Nephron progenitor cell (in vitro differentiated cells): ENCODE measurements around the gene MAGEB3.

Experiments
- DNase-seq: peaks from one replicate; pipeline ENCODE4 v3.0.0; 2021
- H3K27ac Mint-ChIP-seq: 2 replicates; pipeline ENCODE4 v1.8.0; 2021; ENCODE audit warnings: mild to moderate bottlenecking, moderate library complexity, mixed read lengths
- H3K27me3 Mint-ChIP-seq: 2 replicates; pipeline ENCODE4 v1.8.0; 2021; ENCODE audit warnings: mild to moderate bottlenecking, low read depth, mixed read lengths; ENCODE audit not compliant: poor library complexity
- H3K36me3 Mint-ChIP-seq: 2 replicates; pipeline ENCODE4 v1.8.0; 2021; ENCODE audit warnings: low read depth, mixed read lengths
- H3K4me1 Mint-ChIP-seq: 2 replicates; pipeline ENCODE4 v1.8.0; 2021; ENCODE audit warnings: mixed read lengths
- H3K4me3 Mint-ChIP-seq: 2 replicates; pipeline ENCODE4 v1.8.0; 2021; ENCODE audit warnings: mild to moderate bottlenecking, moderate library complexity, mixed read lengths
- H3K9me3 Mint-ChIP-seq: 2 replicates; pipeline ENCODE4 v1.8.0; 2021; ENCODE audit warnings: mild to moderate bottlenecking, moderate library complexity, mixed read lengths
- CTCF ChIP-seq: fragments of 200-600 bp; sonication (generic); IDR thresholded peaks from 2 replicates; pipeline ENCODE4 v1.5.0; 2021; ENCODE audit warnings: antibody characterized with exemption

The MAGEB3 gene

GRCh38 chrX:30259927-30260326 is 29.5 kb downstream of the MAGEB3 start:
- DNase-seq, result no peak
- Mint-ChIP-seq H3K27ac (no peak overlapping the region), H3K4me1 (no peaks in the 10 kb centered on the region), H3K9me3 (peaks cover 17% of the 10 kb centered on the region), H3K27me3 (no peaks in the 10 kb centered on the region), H3K4me3 (no peak overlapping the region), H3K36me3 (no peaks in the 10 kb centered on the region)
- no peak for TF ChIP-seq CTCF

GRCh38 chrX:30261012-30261411 is 30.6 kb downstream of the MAGEB3 start:
- H3K36me3 Mint-ChIP-seq, result no peaks in the 10 kb centered on the region
- DNase-seq, result no peak

GRCh38 chrX:30262763-30263162 is 32.3 kb downstream of the MAGEB3 start:
- H3K4me3 Mint-ChIP-seq, result no peak overlapping the region
- no peaks in the 10 kb centered on the region for H3K9me3 Mint-ChIP-seq
- H3K36me3 Mint-ChIP-seq, result no peaks in the 10 kb centered on the region
- H3K4me1 Mint-ChIP-seq, result no peaks in the 10 kb centered on the region
- H3K27me3 Mint-ChIP-seq, result no peaks in the 10 kb centered on the region
- no peak for DNase-seq
- TF ChIP-seq CTCF, result no peak
- no peak overlapping the region for H3K27ac Mint-ChIP-seq

More at GRCh38 chrX:30261012-30261411, 30.6 kb downstream of the MAGEB3 start:
- Mint-ChIP-seq H3K27me3 (no peaks in the 10 kb centered on the region), H3K4me1 (no peaks in the 10 kb centered on the region), H3K4me3 (no peak overlapping the region), H3K9me3 (peaks cover 8% of the 10 kb centered on the region), H3K27ac (no peak overlapping the region)
- no peak for TF ChIP-seq CTCF

- Mint-ChIP-seq H3K4me3 (no peak overlapping the region), H3K36me3 (no peaks in the 10 kb centered on the region), H3K27me3 (no peaks in the 10 kb centered on the region), H3K27ac (no peak overlapping the region), H3K4me1 (no peaks in the 10 kb centered on the region), H3K9me3 (peaks cover 7% of the 10 kb centered on the region)
- no peak for DNase-seq
- no peak for TF ChIP-seq CTCF
These were observed 40.2 kb downstream of the MAGEB3 start for GRCh38 chrX:30270639-30271038.

GRCh38 chrX:30275498-30275897 is 45.0 kb downstream of the MAGEB3 start:
- no peak overlapping the region for H3K4me3 Mint-ChIP-seq
- TF ChIP-seq CTCF, result no peak
- H3K36me3 Mint-ChIP-seq, result no peaks in the 10 kb centered on the region
- no peaks in the 10 kb centered on the region for H3K4me1 Mint-ChIP-seq
- H3K9me3 Mint-ChIP-seq, result peaks cover 3% of the 10 kb centered on the region
- H3K27me3 Mint-ChIP-seq, result no peaks in the 10 kb centered on the region
- no peak for DNase-seq
- H3K27ac Mint-ChIP-seq, result no peak overlapping the region

GRCh38 chrX:30278365-30278764 is 47.9 kb downstream of the MAGEB3 start:
- Mint-ChIP-seq H3K4me3 (no peak overlapping the region), H3K36me3 (no peaks in the 10 kb centered on the region), H3K9me3 (no peaks in the 10 kb centered on the region), H3K4me1 (no peaks in the 10 kb centered on the region), H3K27me3 (no peaks in the 10 kb centered on the region), H3K27ac (no peak overlapping the region)
- TF ChIP-seq CTCF, result no peak
- no peak for DNase-seq
